Right lobe of liver (tissue), 6 donors: ENCODE data around the gene SLC39A7. TPM values are rescaled to one million over a fixed set of nuclear protein-coding genes. Genes with fewer than 3 reads are reported as not detected.

Source experiments
- ATAC-seq, 4 donors: fragments of 200-7000 bp; cut with Tn5 transposase; one replicate each; pipeline ENCODE4 v1.9.1; 2020; ENCODE audit warnings: mild to moderate bottlenecking in 4 of 4, moderate library complexity in 4 of 4
- DNase-seq, 3 donors: peaks; one replicate each; pipeline ENCODE4 v3.0.0-alpha.2; 2020
- H3K27ac ChIP-seq, 3 donors: fragments of 200-600 bp; one replicate each; pipeline ENCODE4 v1.8.0; 2022
- H3K27me3 ChIP-seq, 2 donors: fragments of 200-600 bp; one replicate each; pipeline ENCODE4 v1.8.0; 2022
- H3K36me3 ChIP-seq, 4 donors: fragments of 200-600 bp; sonication (generic) in 1 of 4; one replicate each; pipeline versions ENCODE4 v1.5.1 to v1.8.0; 2017 to 2022; ENCODE audit warnings: control low read depth in 1 of 4
- H3K4me1 ChIP-seq, 4 donors: fragments of 200-600 bp; sonication (generic) in 1 of 4; one replicate each; pipeline versions ENCODE4 v1.5.1 to v1.8.0; 2017 to 2022; ENCODE audit warnings: control low read depth in 1 of 4
- H3K4me3 ChIP-seq, 3 donors: fragments of 200-600 bp; one replicate each; pipeline ENCODE4 v1.8.0; 2022
- H3K9me3 ChIP-seq, 4 donors: fragments of 200-600 bp; sonication (generic) in 1 of 4; one replicate each; pipeline versions ENCODE4 v1.5.1 to v1.8.0; 2017 to 2022; ENCODE audit warnings: control low read depth in 1 of 4
- POLR2A ChIP-seq: fragments of 450-650 bp; IDR thresholded peaks from one replicate; pipeline ENCODE4 v1.6.1; 2017; ENCODE audit warnings: antibody characterized with exemption, mild to moderate bottlenecking
- WGBS: methylation state at CpG from one replicate; pipeline ENCODE4 v1.1.6; 2018; ENCODE audit warnings: low coverage, low lambda C conversion rate; ENCODE audit not compliant: insufficient coverage; ENCODE audit errors: missing lambda C conversion rate; 5-methylcytosine and 5-hydroxymethylcytosine counted together
- intact Hi-C, 2 donors: fragments of 100-400 bp; cut with DNase I; formaldehyde crosslinking; loops; one replicate each; pipeline versions ENCODE4 v1.11.2 to v1.14.1; 2022
- total RNA-seq, 6 experiments: library from RNA; depleted of rRNA in 2 of 6; stranded (reverse); fragments of >200 nt in 2 of 6; fragmentation: NEBNext Ultra II Directional in 3 of 6; extraction: Animal tissue kit (Norgen Biotek cat#: 25700) in 3 of 6; gene quantifications; one replicate each; pipeline versions ENCODE4 v1.1.0 to v1.2.4, GENCODE V29; 2016 to 2023
- TF ChIP-seq, protein P1 (sequence below), 4 donors: fragments of 200-600 bp in 3 of 4; fragments of 450-650 bp in 1 of 4; IDR thresholded peaks; one replicate each; pipeline versions ENCODE4 v1.5.1 to v1.8.0; 2016 to 2022; ENCODE audit warnings: antibody characterized with exemption in 4 of 4, mild to moderate bottlenecking in 2 of 4
- donor health status: DM: no; HTN: yes; CAD: no.
- donor health status: DM: no; HTN: no; CAD: no.
- donor health status: DM: no; HTN: no; CAD: no.
- donor health status: DM: no; HTN: yes; CAD: no.
- donor health status: DM: no; HTN: yes; CAD: no.

The SLC39A7 gene
- total RNA-seq, 6 experiments from 2014 or later: 33.5 to 61.4 (median 50.1) TPM

DNA sequence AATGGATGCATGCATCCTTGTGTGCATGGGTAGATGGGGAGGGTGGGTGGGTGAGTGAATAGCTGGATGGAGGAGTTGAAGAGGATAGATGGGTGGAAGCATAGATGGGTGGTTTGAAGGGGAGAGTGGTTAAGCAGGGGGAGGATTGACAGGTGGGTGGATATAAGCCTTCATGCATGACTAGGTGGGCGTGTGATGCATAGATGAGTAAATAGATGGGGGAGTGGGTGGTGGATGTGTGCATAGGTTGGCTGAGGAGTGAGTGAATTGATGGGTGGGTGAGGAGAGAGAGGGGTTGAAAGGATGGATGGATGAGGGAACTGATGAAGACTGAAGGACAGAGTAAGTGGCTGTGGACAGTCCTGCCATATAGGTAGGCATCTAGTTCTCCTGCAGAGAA, 12.9 kb upstream of the SLC39A7 start:
- DNase-seq (no peak), ATAC-seq (no peak)
- 100% methylated on average over 1 of the region's 1 CpG for WGBS
- no peak for TF ChIP-seq POLR2A
- TF ChIP-seq, protein P1, sequence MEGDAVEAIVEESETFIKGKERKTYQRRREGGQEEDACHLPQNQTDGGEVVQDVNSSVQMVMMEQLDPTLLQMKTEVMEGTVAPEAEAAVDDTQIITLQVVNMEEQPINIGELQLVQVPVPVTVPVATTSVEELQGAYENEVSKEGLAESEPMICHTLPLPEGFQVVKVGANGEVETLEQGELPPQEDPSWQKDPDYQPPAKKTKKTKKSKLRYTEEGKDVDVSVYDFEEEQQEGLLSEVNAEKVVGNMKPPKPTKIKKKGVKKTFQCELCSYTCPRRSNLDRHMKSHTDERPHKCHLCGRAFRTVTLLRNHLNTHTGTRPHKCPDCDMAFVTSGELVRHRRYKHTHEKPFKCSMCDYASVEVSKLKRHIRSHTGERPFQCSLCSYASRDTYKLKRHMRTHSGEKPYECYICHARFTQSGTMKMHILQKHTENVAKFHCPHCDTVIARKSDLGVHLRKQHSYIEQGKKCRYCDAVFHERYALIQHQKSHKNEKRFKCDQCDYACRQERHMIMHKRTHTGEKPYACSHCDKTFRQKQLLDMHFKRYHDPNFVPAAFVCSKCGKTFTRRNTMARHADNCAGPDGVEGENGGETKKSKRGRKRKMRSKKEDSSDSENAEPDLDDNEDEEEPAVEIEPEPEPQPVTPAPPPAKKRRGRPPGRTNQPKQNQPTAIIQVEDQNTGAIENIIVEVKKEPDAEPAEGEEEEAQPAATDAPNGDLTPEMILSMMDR (IDR thresholded peaks at IDR 0.05): no peak
- H3K9me3 ChIP-seq: no peaks in the 10 kb centered on the region
- H3K36me3 ChIP-seq: no peaks in the 10 kb centered on the region
- no peaks in the 10 kb centered on the region for H3K4me1 ChIP-seq
- intact Hi-C loops: no loop called here
- H3K4me3 ChIP-seq: no peak overlapping the region
- no peak overlapping the region for H3K27ac ChIP-seq
- no peaks in the 10 kb centered on the region for H3K27me3 ChIP-seq

GRCh38 chr6:33189164-33189563, 11.5 kb upstream of the SLC39A7 start:
- Histone ChIP-seq H3K27me3 (no peaks in the 10 kb centered on the region), H3K4me3 (no peak overlapping the region), H3K36me3 (peaks cover 0 to 1% (median 0%) of the 10 kb centered on the region in 4 donors), H3K4me1 (no peaks in the 10 kb centered on the region), H3K27ac (no peak overlapping the region), H3K9me3 (no peaks in the 10 kb centered on the region)
- DNase-seq (no peak), ATAC-seq (no peak)
- TF ChIP-seq, protein P1 (IDR thresholded peaks at IDR 0.05): no peak
- no peak for TF ChIP-seq POLR2A
- no CpG with 5 or more reads among the region's 8 CpGs for WGBS
- intact Hi-C loops: no loop called here

DNA sequence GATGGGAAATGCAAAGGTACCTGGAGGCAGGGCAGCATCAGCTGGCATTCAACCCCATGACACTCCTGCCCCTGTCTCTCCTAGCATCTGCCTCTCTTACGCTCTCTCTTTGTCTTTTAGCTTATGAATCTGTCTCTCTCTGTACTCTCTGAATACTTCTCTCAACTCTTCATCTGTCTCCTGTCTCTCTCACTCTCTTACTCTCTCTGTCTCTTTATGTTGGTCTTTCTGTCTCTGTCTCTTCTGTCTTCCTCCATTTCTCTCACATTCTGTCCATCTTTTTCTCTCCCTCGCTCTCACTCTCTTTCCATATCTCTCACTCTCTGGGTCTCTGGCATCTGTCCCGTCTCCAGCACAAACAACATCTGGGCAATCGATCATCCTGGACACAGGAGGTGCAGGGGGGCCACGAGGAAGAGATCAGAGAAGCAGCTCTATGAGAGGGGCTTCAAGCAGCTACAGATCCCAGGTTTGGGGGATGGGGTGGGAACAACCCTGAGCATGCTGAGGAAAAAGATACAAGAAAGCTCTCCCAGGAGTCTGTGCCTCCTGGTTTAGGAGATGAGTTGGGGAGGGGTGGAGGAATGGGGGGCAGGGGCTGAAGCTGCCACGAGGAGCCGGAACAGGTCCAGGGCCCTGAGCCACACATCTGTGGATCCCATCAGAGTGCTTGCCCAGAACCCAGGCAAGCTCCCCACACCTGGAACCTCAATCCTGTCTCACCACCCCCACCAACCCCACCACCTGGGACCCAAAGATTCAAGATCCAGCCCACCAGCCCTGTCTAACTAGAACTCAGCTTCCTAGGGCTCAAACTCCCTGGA, 10.8 kb upstream of the SLC39A7 start:
- Histone ChIP-seq H3K9me3 (no peaks in the 10 kb centered on the region), H3K36me3 (peaks cover 0 to 8% (median 3%) of the 10 kb centered on the region in 4 donors), H3K4me1 (no peaks in the 10 kb centered on the region), H3K4me3 (no peak overlapping the region), H3K27me3 (no peaks in the 10 kb centered on the region), H3K27ac (no peak overlapping the region)
- no peak for ATAC-seq
- 53% methylated on average over 6 of the region's 7 CpGs for WGBS
- DNase-seq: no peak
- intact Hi-C loops: no loop called here
- TF ChIP-seq POLR2A: no peak
- TF ChIP-seq, protein P1 (IDR thresholded peaks at IDR 0.05): no peak

DNA sequence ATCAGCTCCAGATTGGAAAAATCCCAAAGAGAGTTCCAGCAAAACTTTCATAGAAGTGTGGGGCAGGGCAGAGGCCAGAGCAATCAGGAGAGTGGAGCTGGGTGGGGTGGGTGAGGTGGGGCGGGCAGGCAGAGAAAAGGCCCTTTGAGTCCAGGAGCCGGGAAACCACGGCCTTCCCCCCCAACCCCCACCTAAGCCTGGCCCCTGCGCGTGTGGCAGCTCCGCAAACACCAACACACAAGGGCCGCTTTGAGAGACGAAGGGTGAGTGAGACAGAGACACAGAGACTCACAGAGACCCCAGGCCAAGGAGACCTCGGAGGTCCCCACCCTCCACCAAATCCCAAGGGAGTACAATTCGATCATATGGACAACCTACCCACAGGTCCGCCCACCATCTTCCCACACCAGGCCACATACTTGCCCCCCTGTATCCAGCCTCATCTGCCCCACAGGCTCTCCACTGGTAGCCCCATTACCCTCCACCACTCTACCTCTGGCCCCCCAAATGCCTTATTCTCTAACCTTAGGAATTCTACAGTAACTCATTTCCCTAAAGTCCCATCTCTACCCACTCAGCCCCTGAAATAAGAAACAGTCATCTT, 10.1 kb upstream of the SLC39A7 start:
- H3K4me1 ChIP-seq: peaks cover 0 to 6% (median 3%) of the 10 kb centered on the region in 4 donors
- DNase-seq (no peak), ATAC-seq (no peak)
- H3K27ac ChIP-seq: no peak overlapping the region
- H3K9me3 ChIP-seq: no peaks in the 10 kb centered on the region
- no peaks in the 10 kb centered on the region for H3K27me3 ChIP-seq
- no peak overlapping the region for H3K4me3 ChIP-seq
- TF ChIP-seq, protein P1 (IDR thresholded peaks at IDR 0.05): no peak
- TF ChIP-seq POLR2A: no peak
- 31% methylated on average over 2 of the region's 11 CpGs for WGBS
- H3K36me3 ChIP-seq: peaks cover 0 to 13% (median 7%) of the 10 kb centered on the region in 4 donors
- intact Hi-C loops: no loop called here
